ENCODE data around the gene JADE1.

DNA sequence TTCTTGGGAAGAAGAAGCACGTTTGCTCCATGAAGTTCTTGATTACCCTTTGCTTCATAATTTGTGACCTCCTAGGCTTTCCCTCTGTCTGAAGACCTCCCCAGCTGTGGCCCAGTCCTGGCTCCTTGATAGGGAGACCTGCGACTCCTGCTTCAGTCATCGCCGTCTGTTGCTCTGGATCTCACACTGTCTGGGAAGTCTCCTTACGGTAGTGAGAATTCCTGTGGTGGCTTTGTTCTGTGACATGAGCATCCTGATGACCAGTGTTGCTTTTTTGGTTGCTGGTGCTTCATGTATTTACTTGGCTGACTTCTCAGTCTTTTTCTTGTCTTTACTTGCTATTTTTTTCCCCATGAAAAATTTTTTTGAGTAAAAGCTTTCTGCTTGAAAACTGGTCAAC, 44.2 kb downstream of the JADE1 start:
- TF ChIP-seq, protein P1, sequence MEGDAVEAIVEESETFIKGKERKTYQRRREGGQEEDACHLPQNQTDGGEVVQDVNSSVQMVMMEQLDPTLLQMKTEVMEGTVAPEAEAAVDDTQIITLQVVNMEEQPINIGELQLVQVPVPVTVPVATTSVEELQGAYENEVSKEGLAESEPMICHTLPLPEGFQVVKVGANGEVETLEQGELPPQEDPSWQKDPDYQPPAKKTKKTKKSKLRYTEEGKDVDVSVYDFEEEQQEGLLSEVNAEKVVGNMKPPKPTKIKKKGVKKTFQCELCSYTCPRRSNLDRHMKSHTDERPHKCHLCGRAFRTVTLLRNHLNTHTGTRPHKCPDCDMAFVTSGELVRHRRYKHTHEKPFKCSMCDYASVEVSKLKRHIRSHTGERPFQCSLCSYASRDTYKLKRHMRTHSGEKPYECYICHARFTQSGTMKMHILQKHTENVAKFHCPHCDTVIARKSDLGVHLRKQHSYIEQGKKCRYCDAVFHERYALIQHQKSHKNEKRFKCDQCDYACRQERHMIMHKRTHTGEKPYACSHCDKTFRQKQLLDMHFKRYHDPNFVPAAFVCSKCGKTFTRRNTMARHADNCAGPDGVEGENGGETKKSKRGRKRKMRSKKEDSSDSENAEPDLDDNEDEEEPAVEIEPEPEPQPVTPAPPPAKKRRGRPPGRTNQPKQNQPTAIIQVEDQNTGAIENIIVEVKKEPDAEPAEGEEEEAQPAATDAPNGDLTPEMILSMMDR (IDR thresholded peaks at IDR 0.05), result no peak
- no peak for TF ChIP-seq POLR2A (IDR thresholded peaks at IDR 0.05)
